Iris pigment epithelial cell (primary cell): Measurements from ENCODE around the gene RNF32.
A peak's percentile ranks its signal among the peaks of the same experiment; 100 is the strongest.
"Not testable (repeated sequence)": the region's sequence is repeated elsewhere in the genome, so short reads cannot be mapped to it uniquely, and the experiment has no call there.

Experiments
- DNase-seq: peaks from one replicate; pipeline ENCODE4 v3.0.0-alpha.2; 2011; ENCODE audit warnings: low read depth

Gene RNF32

GRCh38 chr7:156675721-156676120 is 35.1 kb downstream of the RNF32 start:
- no peak for DNase-seq

GRCh38 chr7:156676263-156676662 is 35.7 kb downstream of the RNF32 start:
- DNase-seq: no peak

GRCh38 chr7:156677374-156678054 is 36.9 kb downstream of the RNF32 start:
- no peak for DNase-seq

GRCh38 chr7:156680281-156680680 is 39.7 kb downstream of the RNF32 start:
- DNase-seq: peak; percentile 61

- no peak for DNase-seq
Observed at GRCh38 chr7:156682928-156683327, 42.4 kb downstream of the RNF32 start.

- DNase-seq: no peak
Observed at GRCh38 chr7:156684251-156684650, 43.7 kb downstream of the RNF32 start.

- DNase-seq: no peak
Observed at GRCh38 chr7:156684661-156685060, 44.1 kb downstream of the RNF32 start.

- no peak for DNase-seq
Observed at GRCh38 chr7:156691764-156692163, 51.2 kb downstream of the RNF32 start.

GRCh38 chr7:156692849-156693248 is 52.3 kb downstream of the RNF32 start:
- DNase-seq: no peak

- no peak for DNase-seq
Observed at GRCh38 chr7:156693627-156694026, 53.1 kb downstream of the RNF32 start.

- DNase-seq: not testable (repeated sequence)
Observed at GRCh38 chr7:156697283-156697682, 56.7 kb downstream of the RNF32 start.

- not testable (repeated sequence) for DNase-seq
Observed at GRCh38 chr7:156698512-156698911, 57.9 kb downstream of the RNF32 start.

GRCh38 chr7:156701787-156702186 is 61.2 kb downstream of the RNF32 start:
- DNase-seq: not testable (repeated sequence)

- DNase-seq: no peak
Observed at GRCh38 chr7:156702399-156702798, 61.8 kb downstream of the RNF32 start.

GRCh38 chr7:156703209-156703608 is 62.6 kb downstream of the RNF32 start:
- DNase-seq: no peak

GRCh38 chr7:156703773-156704482 is 63.4 kb downstream of the RNF32 start:
- DNase-seq: no peak

GRCh38 chr7:156722043-156722826 is 81.7 kb downstream of the RNF32 start:
- DNase-seq: peak; percentile 67

- DNase-seq: peak; percentile 73
Observed at GRCh38 chr7:156725073-156725472, 84.5 kb downstream of the RNF32 start.

GRCh38 chr7:156725936-156726335 is 85.4 kb downstream of the RNF32 start:
- peak; percentile 10 for DNase-seq
